Rectal smooth muscle tissue (tissue), 1 donor: ENCODE measurements around the gene STAG2.
"Not testable (repeated sequence)": the region's sequence is repeated elsewhere in the genome, so short reads cannot be mapped to it uniquely, and the experiment has no call there.

Experiments used
- H3K27ac ChIP-seq: one replicate; pipeline ENCODE4 v1.7.0; 2013; ENCODE audit warnings: low read depth, low read length, inconsistent platforms
- H3K27me3 ChIP-seq: one replicate; pipeline ENCODE4 v1.7.0; 2013; ENCODE audit warnings: low read length; ENCODE audit not compliant: control insufficient read depth, insufficient read depth
- H3K36me3 ChIP-seq: one replicate; pipeline ENCODE4 v1.7.0; 2013; ENCODE audit warnings: low read length; ENCODE audit not compliant: control insufficient read depth, insufficient read depth
- H3K4me1 ChIP-seq: one replicate; pipeline ENCODE4 v1.7.0; 2013; ENCODE audit warnings: low read length; ENCODE audit not compliant: control insufficient read depth, insufficient read depth
- H3K4me3 ChIP-seq: one replicate; pipeline ENCODE4 v1.7.0; 2013; ENCODE audit warnings: low read length
- H3K9ac ChIP-seq: one replicate; pipeline ENCODE4 v1.7.0; 2013; ENCODE audit warnings: low read length

STAG2 gene

DNA sequence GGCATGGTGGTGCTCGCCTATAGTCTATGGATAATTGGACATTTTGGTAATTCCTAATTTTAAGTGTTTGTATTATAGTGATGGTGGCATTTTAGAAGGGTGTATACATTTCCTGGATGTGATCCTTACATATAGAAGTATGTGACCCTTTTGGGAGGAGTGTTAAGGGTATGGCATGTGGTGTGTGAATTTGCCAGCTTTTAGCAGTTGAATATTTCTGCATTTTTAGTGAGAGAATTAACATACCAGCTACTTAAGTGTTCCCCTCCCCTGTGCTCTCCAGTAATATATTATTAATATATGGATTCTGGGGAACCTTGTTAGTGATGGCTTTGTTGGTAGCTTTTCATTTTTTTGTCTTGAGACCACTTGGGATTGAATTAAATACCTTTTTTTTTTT lies 55.3 kb downstream of the STAG2 start:
- Histone ChIP-seq H3K4me1 (no peaks in the 10 kb centered on the region), H3K4me3 (no peak overlapping the region), H3K9ac (no peak overlapping the region), H3K27me3 (peaks cover 1% of the 10 kb centered on the region), H3K36me3 (no peaks in the 10 kb centered on the region), H3K27ac (no peak overlapping the region)

DNA sequence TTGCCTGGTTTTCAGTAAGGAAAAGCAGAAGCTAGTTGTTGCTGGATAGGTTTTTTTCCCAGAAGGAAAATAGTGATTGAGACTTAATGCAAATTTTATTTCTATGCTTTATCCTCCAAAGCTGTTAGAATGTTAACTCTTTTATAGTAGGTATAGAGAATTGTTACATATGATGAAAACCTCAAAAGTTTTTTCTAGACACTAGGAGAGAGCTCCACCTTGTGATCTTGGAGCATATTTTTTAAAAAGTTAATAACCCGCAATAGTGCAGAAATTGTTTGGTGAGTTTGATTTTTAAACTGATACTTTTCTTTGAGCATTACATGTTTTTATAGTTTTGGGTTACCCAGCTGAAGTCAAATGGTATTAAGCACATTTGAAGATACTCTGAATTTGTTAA lies 56.5 kb downstream of the STAG2 start:
- Histone ChIP-seq H3K27me3 (peaks cover 1% of the 10 kb centered on the region), H3K9ac (no peak overlapping the region), H3K27ac (no peak overlapping the region), H3K36me3 (no peaks in the 10 kb centered on the region), H3K4me3 (no peak overlapping the region), H3K4me1 (no peaks in the 10 kb centered on the region)

DNA sequence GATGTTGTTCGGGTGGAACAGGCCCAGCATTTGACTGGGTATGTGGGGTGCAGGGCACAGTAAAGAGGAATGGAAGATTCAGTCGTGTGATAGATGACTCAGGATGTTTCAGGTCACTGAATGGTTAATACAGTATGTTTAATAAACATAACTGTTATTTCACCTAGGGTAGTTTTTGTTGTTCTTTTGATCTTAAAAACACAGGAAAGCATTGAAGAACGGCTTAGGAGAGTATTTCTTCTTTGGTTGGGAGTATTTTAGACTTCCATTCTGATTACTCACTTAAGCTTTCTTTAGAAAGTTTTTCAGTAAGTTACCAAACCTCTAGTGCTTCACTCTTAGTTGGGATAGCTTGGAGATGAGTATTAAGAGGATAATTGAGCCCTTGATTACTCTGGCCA lies 62.3 kb downstream of the STAG2 start:
- H3K36me3 ChIP-seq: no peaks in the 10 kb centered on the region
- no peak overlapping the region for H3K27ac ChIP-seq
- H3K9ac ChIP-seq: no peak overlapping the region
- H3K4me1 ChIP-seq: no peaks in the 10 kb centered on the region
- no peaks in the 10 kb centered on the region for H3K27me3 ChIP-seq
- H3K4me3 ChIP-seq: no peak overlapping the region

GRCh38 chrX:124026529-124026928 lies 65.0 kb downstream of the STAG2 start:
- Histone ChIP-seq H3K27me3 (no peaks in the 10 kb centered on the region), H3K27ac (no peak overlapping the region), H3K4me3 (no peak overlapping the region), H3K4me1 (no peaks in the 10 kb centered on the region), H3K9ac (no peak overlapping the region), H3K36me3 (no peaks in the 10 kb centered on the region)

- Histone ChIP-seq H3K27ac (no peak overlapping the region), H3K27me3 (no peaks in the 10 kb centered on the region), H3K36me3 (no peaks in the 10 kb centered on the region), H3K9ac (no peak overlapping the region), H3K4me1 (no peaks in the 10 kb centered on the region), H3K4me3 (no peak overlapping the region)
These were observed 66.7 kb downstream of the STAG2 start for GRCh38 chrX:124028182-124028581.

DNA sequence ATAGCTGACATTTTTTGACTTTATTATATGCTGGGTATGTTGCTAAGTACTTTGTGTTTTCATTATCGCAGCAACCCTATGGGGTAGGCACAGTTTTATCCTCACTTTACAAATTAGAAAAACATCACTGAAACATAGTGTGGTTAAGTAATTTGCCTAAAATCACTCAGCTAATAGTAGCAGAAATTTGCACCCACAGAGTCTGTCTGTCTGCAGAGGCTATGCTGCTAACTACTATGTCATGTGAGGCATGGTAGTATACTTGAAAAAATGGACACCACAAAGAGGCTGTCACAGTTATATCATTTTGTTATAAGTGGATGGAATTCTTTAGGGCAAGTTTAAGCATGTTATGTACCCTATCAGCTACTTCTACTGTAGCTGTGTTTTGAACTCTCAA lies 69.0 kb downstream of the STAG2 start:
- Histone ChIP-seq H3K27ac (no peak overlapping the region), H3K9ac (no peak overlapping the region), H3K27me3 (no peaks in the 10 kb centered on the region), H3K4me1 (no peaks in the 10 kb centered on the region), H3K36me3 (no peaks in the 10 kb centered on the region), H3K4me3 (no peak overlapping the region)

DNA sequence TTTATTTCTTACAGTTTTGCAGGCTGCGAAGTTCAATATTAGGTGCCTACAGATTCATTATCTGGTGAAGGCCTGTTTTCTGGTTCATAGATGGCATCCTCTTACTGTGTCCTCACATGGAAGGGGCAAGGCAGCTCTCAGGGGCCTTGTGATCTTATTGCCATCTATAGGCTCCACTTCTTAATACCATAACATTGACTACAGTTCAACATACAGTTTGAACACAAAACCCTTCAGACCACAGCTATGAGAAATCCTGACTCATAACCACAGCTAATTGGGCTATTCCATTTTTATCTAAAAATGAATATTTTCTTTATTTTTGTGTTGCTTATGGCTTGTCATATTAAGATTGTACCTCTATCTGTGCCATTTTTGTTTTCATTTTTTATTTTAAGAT lies 72.3 kb downstream of the STAG2 start:
- H3K36me3 ChIP-seq: no peaks in the 10 kb centered on the region

DNA sequence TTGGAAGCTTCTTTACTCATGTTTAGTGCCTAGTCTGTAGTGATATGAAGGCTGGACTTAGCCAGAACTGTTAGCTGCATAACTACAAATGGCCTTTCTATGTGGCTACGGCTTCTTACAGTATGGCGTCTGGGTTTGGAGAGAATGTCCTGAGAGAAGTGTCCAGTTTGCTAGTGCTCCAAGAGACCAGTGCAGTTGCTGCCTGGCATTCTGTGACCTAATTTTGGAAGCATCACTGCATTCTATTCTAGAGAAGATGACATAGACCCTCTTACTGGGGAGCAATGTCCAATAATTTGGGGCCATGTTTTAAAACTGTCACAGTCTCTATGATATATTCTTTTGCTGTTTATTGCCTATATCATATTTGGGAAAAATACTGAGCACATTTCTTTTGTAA lies 74.2 kb downstream of the STAG2 start:
- no peak overlapping the region for H3K4me3 ChIP-seq
- no peaks in the 10 kb centered on the region for H3K27me3 ChIP-seq
- H3K27ac ChIP-seq: no peak overlapping the region
- H3K9ac ChIP-seq: no peak overlapping the region
- no peaks in the 10 kb centered on the region for H3K36me3 ChIP-seq
- no peaks in the 10 kb centered on the region for H3K4me1 ChIP-seq

More for the DNA sequence above, 72.3 kb downstream of the STAG2 start:
- Histone ChIP-seq H3K4me1 (no peaks in the 10 kb centered on the region), H3K9ac (no peak overlapping the region), H3K27me3 (no peaks in the 10 kb centered on the region), H3K27ac (no peak overlapping the region), H3K4me3 (no peak overlapping the region)

GRCh38 chrX:124042042-124042441 lies 80.5 kb downstream of the STAG2 start:
- Histone ChIP-seq H3K27ac (no peak overlapping the region), H3K9ac (no peak overlapping the region), H3K27me3 (no peaks in the 10 kb centered on the region), H3K4me1 (no peaks in the 10 kb centered on the region), H3K36me3 (no peaks in the 10 kb centered on the region), H3K4me3 (no peak overlapping the region)

- Histone ChIP-seq H3K4me3 (no peak overlapping the region), H3K36me3 (no peaks in the 10 kb centered on the region), H3K9ac (no peak overlapping the region), H3K4me1 (no peaks in the 10 kb centered on the region), H3K27me3 (no peaks in the 10 kb centered on the region), H3K27ac (no peak overlapping the region)
These were observed 83.6 kb downstream of the STAG2 start for GRCh38 chrX:124045109-124045508.

DNA sequence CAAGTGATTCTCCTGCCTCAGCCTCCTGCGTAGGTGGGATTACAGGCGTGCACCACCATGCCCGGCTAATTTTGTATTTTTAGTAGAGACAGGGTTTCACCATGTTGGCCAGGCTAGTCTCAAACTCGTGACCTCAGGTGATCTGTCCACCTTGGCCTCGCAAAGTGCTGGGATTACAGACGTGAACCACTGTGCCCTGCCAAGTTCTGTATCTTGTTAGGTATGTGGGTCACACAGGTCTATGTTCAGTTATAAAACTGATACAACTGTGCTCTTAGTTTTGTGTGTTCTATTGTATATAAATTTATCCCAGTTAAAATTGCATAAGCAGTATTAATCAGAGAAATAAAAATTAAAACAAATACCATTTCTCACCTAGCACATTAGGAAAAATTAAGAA lies 122.9 kb downstream of the STAG2 start:
- not testable (repeated sequence) for H3K27me3 ChIP-seq, H3K9ac ChIP-seq, H3K27ac ChIP-seq, H3K4me1 ChIP-seq, H3K4me3 ChIP-seq, H3K36me3 ChIP-seq

DNA sequence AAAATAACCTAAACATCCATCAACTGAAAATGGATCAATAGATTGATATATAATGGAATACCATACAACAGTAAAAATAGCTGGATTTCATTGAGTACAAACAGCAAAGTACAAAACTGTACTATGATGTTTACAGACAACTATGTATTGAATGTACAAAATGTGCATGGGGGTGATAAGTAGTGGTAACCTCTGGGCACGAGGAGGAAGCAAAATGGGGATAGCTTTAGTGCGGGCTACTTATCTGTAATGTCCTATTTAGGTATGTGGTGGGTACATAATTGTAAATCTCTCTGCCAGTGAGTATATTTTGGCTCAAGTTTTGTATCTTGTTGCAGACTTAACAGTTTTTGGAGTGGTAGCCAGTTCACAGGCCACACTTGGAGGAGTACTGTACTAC lies 123.6 kb downstream of the STAG2 start:
- H3K4me3 ChIP-seq: no peak overlapping the region
- no peaks in the 10 kb centered on the region for H3K36me3 ChIP-seq
- no peak overlapping the region for H3K27ac ChIP-seq
- H3K4me1 ChIP-seq: no peaks in the 10 kb centered on the region
- H3K9ac ChIP-seq: no peak overlapping the region
- H3K27me3 ChIP-seq: no peaks in the 10 kb centered on the region

GRCh38 chrX:124086411-124086810 lies 124.9 kb downstream of the STAG2 start:
- H3K9ac ChIP-seq: no peak overlapping the region
- H3K36me3 ChIP-seq: no peaks in the 10 kb centered on the region
- no peaks in the 10 kb centered on the region for H3K4me1 ChIP-seq
- H3K27me3 ChIP-seq: no peaks in the 10 kb centered on the region
- no peak overlapping the region for H3K27ac ChIP-seq
- no peak overlapping the region for H3K4me3 ChIP-seq
